GM19239 (cell line): ENCODE data around the gene KCNIP1.

Experiments used
- DNase-seq: peaks from one replicate; pipeline ENCODE4 v3.0.0; 2011; ENCODE audit warnings: low spot score; ENCODE audit not compliant: insufficient read length
- FAIRE-seq: peaks from 2 replicates; lab custom pipeline; 2011; peaks lifted over from hg19 to GRCh38; lab: Jason Lieb, UNC

KCNIP1 gene

DNA sequence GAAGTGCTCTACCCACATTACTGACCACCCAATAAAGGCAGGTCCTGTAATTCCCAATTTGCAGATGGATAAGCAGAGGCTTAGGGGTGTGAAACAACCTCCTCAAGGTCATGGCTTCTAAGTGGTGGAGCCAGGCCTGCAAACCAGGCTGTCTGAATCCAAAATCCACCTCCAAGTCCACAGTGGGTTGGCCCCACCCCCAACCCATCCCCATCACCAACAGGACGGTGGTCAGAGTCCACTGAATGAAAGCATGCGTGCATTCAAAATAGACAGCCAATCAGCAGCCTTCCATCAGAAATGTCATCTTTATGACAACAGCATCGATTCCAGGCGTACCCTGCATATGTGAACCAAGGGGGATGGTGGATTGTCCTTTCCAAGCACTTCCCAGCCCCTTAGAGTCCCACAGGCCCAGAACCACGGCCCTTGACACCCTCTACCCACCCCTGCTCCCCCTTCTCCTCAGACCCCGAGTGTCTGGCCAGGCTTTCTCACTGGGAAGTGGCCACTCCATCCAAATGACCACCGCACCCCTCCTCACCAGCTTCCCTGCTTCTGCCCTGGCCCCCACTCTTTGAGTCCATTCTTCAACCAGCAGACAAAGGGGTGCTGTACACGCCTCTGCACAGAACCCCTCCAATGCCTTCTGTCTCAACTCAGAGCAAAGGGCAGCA is 133.1 kb downstream of the KCNIP1 start:
- FAIRE-seq (no peak), DNase-seq (no peak)

DNA sequence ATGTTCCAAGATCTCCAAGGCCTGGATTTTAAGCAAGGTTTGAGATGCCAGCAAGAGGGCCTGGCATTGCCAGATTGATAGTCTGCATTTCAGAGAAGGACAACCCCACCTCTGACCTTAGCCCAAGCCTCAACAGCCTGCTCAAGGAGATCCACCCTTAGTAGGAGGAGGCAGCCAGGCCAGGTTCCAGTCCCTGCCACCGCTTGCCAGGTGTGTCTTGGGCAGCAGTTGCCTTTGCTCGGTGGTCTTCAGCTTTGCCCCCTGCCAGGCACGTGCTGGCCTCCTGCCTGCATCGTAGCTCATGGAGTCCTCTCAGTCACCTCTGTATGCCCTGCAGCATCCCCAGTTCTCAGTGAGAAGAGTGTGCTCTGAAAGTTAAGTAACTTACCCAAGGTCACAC is 134.2 kb downstream of the KCNIP1 start:
- DNase-seq (no peak), FAIRE-seq (no peak)

DNA sequence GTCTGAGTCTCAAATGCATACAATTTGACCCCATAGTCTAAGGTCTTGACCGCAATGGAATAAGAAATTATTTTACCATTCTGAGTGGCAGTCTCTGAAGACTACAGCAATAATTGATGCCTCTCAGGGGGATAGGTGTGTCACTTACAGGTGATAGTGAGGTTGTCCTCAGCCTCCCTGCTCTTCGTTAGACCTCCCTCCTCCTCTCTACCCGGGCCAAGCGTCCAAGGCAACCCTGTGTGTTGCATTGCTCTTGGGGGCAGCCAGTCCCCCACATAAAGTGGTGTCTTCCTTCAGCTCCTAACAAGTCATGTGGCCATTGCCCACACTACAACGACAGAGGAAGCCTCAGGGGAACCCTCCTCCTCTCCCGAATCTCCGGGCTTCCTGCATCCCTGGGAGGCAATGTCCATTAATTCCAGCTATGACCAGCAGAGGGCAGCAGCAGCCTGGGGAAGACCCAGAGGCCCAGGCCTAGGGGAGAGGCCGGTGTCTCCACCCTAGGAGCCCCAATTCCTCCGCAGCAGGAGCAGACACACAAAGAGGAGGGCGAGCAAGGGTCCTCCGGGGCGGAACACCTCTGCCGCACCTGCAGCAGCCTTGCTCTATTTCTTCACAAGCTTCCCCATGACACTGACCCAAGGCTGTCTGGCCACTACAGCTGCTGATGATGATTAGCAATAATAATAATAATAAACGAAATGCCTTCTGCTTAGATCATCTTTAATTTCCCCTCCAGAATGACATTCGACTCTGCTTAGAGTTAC is 134.8 kb downstream of the KCNIP1 start:
- DNase-seq (peak; percentile 75), FAIRE-seq (peak; percentile 62)

DNA sequence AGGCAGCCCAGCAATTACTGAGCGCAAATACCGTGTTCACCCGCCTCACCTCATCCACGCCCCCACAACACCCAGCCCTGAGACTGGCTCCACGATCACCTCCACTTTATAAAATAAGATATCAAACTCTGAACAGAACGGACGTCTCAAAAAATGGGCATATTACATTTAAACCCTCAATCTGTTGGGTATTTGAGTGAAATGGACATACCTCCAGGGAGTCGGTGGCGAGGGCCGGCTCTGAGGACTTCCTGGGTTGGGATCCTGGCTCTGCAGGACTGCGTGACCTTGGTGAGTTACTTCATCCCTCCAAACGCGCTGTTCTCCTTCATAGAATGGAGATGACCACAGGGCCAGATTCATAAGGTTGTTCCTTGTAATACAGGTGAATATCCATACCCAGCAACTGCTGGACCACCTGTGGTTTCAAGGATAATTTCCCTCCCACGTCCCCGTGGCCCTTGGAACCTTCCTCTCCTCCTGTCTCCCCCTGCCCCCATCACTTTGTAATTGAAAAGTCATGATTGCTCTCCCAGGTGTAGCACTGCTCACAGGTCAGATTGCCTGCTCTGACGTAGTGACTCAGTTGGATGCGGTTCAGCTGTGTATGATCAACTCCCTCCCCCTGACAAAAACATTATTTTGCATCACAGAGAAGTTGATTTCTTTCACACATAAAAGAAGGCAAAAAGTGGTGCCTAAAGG is 135.6 kb downstream of the KCNIP1 start:
- no peak for FAIRE-seq
- no peak for DNase-seq

DNA sequence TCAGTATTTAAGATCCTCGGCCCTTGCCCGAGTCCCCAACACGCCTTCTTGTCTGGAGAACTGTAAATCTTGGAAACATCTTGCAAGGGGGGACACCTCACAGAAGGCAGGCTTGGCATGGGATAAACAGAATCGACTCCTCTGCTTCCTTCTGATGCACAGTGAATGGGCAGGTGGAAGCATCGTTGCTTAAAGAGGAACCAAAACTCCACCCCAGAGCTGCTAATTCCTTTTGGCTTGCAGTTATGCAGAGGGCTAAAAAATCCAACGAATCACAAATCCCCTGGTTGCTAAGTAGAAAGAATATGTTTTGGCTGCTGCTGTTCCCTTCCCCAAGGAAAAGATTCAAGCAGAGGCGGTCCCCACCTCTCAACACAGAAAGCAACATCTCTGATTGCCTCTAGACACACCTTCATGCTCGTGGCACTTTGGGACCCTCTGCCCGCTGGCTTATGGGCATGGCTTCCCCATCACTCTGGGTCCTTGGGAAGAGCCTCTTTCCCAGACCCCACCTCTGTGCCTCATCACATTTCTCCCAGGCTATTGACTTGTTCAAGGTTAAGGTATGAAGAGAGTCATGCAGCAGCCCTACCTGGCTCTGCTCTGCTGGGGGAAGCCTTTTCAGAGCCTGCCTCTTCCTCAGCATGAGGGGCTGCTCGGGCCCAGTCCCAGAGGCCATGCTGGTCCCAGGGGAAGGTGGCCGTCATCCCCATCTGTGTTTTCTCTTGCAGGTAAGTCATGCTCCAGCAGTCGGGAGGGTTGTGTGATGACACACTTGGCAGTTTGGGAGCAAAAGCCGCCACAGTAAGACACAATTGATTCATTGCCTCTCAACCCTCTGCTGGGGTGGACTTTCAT is 137.1 kb downstream of the KCNIP1 start:
- FAIRE-seq: no peak

DNA sequence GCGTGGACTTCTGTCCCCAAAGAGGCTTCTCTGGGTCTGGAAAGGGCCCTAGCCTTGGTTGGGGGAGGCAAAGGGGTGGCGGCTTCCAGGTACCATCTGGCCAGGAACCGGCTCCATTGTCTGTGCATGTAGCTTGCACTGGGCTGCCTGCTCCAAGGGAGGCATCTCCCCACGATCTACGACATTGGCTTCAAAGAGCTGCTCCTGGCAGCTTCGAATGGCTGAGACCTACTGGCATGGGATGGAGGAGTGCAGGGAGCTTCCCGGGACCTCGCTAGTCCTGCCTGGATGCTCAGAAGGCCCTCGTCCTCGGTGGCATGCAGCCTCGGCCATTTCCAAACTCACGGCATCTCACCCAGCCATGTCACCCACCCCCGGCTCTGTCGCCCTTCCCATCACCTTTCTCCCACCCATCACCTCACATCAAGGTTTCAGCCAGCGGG is 137.8 kb downstream of the KCNIP1 start:
- no peak for DNase-seq
- no peak for FAIRE-seq

More for the DNA sequence above, 137.1 kb downstream of the KCNIP1 start:
- no peak for DNase-seq

DNA sequence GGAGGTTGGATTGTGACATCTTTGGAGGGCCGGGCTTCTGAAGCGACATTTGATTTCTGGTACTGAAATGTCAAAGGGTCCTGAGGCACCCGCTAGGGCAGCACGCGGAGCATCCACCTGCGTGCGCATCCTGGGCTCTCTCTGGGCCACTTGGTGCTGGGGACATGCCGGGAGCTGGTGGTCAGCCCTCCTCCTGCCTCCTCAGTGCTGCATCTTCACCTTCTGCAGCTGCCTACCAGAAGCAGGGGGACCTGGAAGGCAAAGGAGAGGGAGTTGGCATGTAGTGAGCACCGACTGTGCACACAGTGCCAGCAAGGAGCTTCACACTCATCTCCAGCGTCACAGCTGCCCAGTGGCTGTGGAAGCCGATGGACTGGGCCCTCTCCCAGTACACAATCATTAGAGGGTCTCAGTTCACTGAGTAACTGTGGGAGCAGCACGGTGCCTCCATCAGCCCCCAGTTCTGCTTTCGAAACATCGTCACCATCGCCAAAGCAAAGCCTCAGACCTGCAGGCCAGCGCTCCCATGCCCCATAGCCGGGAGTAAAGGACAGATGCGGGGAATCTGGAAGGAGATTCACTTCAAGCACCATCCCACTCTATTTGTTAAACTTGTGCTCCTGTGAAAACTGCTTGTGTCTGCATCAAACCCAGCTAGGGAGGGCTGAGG is 138.4 kb downstream of the KCNIP1 start:
- no peak for DNase-seq
- no peak for FAIRE-seq

DNA sequence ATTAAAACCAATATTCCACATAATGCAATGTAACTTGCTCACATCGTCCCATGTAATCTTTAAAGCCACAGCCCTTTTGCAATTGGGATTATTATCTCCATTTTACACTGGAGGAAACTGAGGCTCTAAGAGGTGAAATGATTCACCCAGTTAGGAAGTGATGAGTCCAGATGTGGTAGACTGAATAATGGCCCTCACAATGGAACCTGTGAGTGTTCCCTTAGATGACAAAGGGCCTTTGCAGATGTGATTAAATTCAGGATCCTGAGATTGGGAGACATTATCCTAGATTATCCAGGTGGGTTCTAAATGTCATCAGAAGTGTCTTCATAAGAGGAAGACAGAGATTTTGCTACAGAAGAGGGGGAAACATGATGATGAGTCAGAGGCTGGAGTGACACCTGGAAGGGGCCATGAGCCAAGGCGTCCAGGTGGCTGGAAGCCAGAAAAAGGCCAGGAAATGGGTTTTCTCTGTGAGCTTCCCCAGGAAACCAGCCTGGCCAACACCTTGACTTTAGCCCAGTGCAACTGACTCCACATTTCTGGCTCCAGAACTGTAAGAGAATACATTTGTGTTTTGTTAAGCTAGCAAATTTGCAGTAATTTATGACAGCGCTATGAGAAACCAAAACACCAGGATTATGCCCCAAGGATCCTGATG is 139.1 kb downstream of the KCNIP1 start:
- FAIRE-seq (no peak), DNase-seq (no peak)

DNA sequence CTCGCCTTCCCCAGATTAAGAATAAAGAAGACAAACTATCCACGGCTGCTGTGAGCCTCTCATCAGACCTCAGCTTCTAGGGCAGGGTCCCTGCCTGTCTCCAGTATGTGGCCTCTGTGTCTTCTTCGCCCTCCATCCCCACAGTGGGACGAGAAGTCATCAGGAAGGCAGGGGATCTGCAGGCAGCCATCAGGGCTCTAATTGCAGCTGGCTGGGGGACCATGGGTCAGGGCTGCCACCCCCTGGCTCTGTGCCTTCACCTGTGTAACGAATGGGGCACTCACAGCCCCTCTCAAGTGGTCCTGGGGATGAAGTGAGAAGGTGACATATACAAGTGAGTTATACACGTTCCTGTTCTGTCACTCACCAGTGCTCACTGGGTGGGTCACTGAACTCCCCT is 139.8 kb downstream of the KCNIP1 start:
- DNase-seq: no peak
- no peak for FAIRE-seq

DNA sequence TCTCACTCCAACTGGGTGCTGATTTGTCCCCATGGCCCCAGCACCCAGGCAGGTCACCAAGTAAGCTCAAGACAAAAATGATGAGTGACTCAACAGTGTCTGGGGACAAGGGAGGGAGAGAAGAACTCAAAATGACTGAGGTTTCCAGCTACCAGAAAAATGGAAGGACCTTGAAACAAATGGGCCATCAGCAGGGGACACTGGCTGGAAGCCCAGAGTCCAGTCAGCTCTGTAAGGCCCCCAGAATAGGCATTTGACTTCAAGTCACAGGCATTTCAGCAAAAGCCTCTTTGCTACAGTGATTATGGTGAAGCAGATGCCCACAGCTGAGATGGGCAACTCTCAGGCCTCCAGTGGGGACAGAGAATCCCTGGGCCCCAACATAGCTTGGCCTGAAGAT is 140.7 kb downstream of the KCNIP1 start:
- FAIRE-seq: no peak
- DNase-seq: no peak

DNA sequence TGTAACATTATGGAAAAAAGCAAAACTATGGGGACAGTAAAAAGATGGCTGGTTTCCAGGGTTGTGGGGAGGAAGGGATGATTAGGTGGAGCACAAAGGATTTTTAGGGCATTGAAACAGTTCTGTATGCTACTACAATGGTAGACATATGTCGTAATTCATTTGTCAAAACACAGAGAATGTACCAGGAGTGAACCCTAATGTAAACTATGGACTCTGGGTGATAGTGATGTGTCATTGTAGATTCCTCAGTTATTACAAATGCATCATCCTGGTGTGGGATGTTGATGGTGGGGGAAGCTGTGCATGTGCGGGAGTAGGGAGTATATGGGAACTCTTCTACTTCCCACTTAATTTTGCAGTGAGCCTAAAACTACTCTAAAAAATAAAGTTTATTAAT is 144.7 kb downstream of the KCNIP1 start:
- FAIRE-seq: no peak
- DNase-seq: no peak

DNA sequence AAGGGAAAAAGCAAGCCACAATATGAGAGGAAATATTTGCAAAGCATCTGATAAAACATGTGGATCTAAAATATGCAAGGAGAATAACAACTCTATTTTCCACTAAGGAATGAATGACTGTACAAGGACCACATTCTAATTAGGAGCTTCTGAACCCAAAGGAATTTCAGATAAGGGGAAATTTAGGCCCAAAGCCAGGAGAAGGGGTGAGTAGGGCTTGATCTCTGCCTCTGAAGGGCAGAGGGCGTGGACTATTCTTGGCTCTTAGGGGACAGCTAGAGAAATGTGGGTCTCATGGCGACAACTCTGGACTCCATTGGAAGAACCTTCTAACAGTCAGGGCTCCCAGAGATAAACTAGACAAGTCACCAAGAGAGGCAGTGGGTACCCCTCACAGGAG is 147.0 kb downstream of the KCNIP1 start:
- FAIRE-seq (no peak), DNase-seq (no peak)

DNA sequence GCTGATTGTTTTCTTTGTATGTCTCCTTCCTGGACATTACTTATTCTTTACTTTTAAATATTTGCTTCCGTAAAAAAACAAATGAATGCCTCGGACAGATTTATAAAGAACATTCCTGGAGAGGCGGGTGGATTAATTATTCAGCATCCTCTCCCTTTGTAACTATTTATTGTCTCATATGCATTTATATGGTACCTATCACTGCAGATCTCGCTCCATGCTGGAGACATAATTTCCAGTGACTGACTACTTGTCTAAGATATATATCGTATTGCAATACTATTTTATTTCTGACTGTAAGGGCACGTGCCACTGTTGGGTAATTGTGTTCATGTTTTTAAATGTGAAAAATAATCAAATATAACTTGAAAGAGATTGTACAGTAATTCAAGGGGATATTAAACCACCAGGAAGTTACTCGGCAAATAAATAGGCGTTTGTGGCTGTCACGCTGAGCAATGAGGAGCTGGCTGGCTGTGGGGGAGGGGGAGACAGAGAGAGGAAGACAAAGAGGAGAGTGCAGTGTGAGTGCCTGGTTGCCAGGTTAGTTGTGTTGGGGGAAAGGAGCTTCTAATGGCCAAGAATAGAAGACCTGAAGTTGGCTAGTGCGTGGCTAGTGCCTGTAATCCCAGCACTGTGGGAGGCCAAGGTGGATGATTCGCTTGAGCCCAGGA is 147.9 kb downstream of the KCNIP1 start:
- FAIRE-seq: no peak
- DNase-seq: no peak

DNA sequence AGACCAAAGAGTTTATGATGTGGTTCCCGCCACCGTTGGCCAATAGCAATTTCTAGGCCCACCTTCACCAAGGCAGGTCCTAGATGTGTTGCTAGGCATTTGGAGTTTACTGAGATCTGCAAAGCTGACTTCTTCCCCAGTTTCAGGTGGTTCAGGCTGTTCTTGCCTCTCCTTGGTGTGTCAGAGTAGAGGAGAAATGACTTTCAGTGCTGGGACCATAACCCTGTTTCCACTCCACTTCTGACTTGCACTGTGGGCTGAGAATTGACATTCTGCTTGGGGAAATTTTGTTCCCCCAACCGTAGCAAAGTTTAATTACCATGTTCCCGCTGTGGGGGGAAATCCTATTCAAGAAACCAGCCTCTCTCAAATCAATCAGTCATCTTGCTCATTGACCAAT is 151.7 kb downstream of the KCNIP1 start:
- no peak for DNase-seq
- FAIRE-seq: no peak

DNA sequence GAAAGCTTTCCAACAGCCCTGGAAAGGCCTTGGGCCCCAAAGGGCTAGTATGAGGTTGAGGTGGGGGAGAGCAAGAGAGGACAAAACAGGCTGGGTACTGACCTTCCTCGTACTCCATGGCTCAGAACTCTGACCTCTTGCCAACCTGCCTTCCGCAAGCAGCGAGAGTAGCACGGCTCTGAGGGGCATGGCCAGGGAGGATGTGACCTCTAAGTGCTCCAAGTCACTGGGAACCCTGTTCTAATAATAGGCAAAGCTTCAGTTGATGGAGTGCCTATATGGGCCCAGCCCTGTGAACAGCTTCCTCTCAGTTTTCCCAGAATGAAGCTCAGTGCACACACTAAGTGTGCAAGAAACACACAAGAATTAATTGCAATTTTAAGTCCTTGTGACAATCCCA is 152.1 kb downstream of the KCNIP1 start:
- FAIRE-seq (no peak), DNase-seq (no peak)

DNA sequence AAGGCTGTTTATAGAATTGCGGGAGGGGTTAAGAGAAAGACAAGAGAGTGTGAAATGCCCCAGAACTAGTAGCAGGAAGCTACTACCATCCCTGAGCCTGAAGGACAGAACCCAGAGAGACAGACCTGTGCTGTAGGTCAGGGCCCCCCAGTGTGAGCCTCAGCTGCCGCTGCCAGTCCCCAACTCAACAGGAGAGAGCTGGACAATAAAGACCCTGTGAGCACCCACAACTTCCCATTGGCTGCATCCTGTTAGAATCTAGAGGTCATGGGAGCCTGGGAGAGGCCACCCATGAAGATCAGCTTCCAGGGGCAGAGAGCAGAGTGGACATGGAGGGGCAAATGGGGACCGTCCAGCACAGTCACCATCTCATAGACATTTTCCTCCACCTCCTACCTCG is 152.5 kb downstream of the KCNIP1 start:
- DNase-seq (no peak), FAIRE-seq (no peak)

DNA sequence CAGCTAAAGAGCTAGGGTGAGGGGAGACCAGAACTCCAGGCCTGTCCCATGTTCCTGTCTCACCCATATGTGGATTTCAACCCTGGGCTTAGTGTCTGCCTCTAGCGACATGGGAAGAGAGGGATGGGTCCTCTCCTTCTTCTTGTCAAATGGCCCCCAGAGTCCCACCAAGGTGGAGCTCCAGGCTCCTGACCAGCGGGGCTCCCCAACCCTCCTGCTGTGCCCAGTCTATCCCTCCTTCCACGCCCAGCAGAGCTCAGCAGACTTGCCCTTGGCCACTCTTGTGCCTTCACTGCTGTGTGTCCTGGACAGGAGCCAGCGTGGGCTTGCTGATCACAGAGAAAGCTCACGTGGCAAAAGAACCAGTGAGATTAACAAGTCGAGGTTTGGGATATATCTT is 156.7 kb downstream of the KCNIP1 start:
- DNase-seq (no peak), FAIRE-seq (no peak)

DNA sequence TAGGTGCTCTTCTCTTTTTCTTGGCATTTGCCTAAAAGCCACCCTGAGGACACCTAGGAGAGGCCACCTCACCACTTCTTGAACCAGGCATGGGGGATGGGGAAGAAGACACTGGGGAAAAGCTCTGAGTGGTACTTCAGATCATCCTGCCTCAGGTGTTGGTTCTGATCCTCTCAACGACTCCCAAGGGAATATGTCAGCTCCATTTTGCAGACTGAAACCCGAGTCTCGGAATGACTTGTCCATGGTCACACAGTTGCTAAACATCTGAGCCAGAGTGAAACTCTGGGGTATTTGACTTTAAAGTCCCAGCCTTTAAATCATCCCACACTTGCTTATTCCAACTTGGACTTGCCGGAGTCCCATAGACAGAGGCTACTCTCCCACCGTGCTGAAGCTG is 159.1 kb downstream of the KCNIP1 start:
- FAIRE-seq (no peak), DNase-seq (no peak)

DNA sequence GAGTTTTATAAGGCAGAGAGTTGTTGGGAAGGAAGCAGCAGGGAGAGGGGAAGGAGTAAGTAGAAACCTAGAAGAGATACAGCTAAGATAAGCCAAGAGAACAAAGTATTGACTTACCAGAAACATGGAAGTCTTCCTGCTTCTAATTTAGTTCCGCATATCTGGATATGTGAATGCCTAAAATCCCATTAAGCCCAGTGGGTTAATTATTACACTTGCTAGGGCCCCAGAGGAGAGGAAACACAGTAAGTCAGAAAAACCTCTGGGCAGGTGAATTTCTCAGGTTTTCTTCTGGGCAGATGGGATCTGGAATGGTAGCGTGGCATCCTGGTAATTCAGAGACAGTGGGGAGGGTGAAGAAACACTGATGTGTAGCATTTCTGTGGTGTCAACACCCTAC is 175.0 kb downstream of the KCNIP1 start:
- DNase-seq: no peak
- no peak for FAIRE-seq
